ENCODE data around the gene CDC42SE2. TPM values are rescaled to one million over a fixed set of nuclear protein-coding genes. Genes with fewer than 3 reads are reported as not detected.

Gene CDC42SE2
- polyA plus RNA-seq, 1 donor from 2014 or later, result 48.2 TPM

DNA sequence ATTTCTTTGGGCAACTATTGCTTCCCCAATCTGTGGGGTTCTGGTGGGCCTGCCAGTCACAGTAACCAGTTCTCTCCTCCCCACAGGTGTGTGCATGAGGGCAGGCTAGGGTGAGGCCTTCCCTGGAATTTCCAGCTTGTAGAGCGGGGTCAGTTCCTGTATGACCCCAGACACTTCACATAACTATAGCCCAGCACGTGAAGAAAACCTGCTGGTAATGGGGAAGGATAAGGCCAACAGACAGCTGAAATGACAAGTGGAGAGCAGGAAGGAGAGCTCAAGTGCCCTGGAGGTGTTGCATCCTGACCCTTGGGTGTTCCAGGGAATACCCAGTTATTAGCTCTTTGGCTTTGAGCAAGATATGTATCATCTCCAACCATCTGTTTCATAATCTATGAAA, 142.2 kb downstream of the CDC42SE2 start:
- no peak for TF ChIP-seq TAF1 (IDR thresholded peaks at IDR 0.05; ENCODE audit: low read depth)
- TF ChIP-seq, protein P1, sequence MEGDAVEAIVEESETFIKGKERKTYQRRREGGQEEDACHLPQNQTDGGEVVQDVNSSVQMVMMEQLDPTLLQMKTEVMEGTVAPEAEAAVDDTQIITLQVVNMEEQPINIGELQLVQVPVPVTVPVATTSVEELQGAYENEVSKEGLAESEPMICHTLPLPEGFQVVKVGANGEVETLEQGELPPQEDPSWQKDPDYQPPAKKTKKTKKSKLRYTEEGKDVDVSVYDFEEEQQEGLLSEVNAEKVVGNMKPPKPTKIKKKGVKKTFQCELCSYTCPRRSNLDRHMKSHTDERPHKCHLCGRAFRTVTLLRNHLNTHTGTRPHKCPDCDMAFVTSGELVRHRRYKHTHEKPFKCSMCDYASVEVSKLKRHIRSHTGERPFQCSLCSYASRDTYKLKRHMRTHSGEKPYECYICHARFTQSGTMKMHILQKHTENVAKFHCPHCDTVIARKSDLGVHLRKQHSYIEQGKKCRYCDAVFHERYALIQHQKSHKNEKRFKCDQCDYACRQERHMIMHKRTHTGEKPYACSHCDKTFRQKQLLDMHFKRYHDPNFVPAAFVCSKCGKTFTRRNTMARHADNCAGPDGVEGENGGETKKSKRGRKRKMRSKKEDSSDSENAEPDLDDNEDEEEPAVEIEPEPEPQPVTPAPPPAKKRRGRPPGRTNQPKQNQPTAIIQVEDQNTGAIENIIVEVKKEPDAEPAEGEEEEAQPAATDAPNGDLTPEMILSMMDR (IDR thresholded peaks at IDR 0.05; ENCODE audit: poor library complexity, severe bottlenecking), result no peak
- no peak for TF ChIP-seq POLR2AphosphoS5 (IDR thresholded peaks at IDR 0.05)
- TF ChIP-seq SMC3 (conservative IDR thresholded peaks at IDR 0.05; ENCODE audit: poor library complexity), result no peak
- TF ChIP-seq EP300 (conservative IDR thresholded peaks at IDR 0.05; ENCODE audit: poor library complexity, severe bottlenecking), result no peak
- TF ChIP-seq RAD21 (conservative IDR thresholded peaks at IDR 0.05), result no peak
- no peak for TF ChIP-seq EZH2 (IDR thresholded peaks at IDR 0.05; ENCODE audit: borderline replicate concordance, insufficient read depth, low read length, poor library complexity, severe bottlenecking)
- TF ChIP-seq MXI1 (conservative IDR thresholded peaks at IDR 0.05; ENCODE audit: poor library complexity, severe bottlenecking), result no peak
- TF ChIP-seq, protein P2, sequence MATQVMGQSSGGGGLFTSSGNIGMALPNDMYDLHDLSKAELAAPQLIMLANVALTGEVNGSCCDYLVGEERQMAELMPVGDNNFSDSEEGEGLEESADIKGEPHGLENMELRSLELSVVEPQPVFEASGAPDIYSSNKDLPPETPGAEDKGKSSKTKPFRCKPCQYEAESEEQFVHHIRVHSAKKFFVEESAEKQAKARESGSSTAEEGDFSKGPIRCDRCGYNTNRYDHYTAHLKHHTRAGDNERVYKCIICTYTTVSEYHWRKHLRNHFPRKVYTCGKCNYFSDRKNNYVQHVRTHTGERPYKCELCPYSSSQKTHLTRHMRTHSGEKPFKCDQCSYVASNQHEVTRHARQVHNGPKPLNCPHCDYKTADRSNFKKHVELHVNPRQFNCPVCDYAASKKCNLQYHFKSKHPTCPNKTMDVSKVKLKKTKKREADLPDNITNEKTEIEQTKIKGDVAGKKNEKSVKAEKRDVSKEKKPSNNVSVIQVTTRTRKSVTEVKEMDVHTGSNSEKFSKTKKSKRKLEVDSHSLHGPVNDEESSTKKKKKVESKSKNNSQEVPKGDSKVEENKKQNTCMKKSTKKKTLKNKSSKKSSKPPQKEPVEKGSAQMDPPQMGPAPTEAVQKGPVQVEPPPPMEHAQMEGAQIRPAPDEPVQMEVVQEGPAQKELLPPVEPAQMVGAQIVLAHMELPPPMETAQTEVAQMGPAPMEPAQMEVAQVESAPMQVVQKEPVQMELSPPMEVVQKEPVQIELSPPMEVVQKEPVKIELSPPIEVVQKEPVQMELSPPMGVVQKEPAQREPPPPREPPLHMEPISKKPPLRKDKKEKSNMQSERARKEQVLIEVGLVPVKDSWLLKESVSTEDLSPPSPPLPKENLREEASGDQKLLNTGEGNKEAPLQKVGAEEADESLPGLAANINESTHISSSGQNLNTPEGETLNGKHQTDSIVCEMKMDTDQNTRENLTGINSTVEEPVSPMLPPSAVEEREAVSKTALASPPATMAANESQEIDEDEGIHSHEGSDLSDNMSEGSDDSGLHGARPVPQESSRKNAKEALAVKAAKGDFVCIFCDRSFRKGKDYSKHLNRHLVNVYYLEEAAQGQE (IDR thresholded peaks at IDR 0.05; ENCODE audit: borderline replicate concordance), result no peak
- no peaks in the 10 kb centered on the region for H3K27me3 ChIP-seq (ENCODE audit: insufficient read depth, low read depth, low read length)

DNA sequence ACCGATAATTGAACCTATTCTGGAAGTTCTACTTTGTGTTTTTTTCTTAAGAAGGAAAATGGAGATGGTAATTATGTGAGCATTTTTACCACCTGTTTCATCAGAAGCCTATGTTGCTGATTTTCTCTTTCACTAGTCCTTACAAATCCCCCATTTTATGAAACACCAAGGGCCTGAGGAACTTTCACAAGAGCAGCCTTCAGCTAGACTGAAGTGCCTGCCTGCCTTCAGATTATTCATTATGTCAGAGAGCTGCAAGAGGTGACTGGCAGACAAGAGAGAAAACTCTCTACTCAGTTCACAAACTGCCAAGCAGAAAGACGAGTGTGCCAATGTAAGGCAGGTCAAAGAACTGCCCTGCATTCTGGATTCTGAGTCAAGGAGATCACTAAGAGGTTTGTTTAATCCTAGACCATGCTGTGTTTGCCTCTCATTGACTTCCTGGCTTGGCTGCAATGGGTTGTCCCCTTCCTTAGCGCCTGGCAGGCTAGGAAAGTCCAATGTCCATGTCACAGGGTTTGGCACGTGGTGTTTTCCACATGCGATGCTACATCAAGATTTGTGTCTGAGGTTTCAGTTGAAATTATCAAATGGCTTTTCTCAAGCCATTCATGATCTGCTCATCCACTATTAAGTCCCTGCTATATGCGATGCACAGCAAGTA, 143.3 kb downstream of the CDC42SE2 start:
- Histone ChIP-seq H4K20me1 (ENCODE audit: insufficient read depth) (no peaks in the 10 kb centered on the region), H3K79me2 (replicated peaks; ENCODE audit: insufficient read depth, low read length) (no peaks in the 10 kb centered on the region), H3K27me3 (ENCODE audit: insufficient read depth, low read depth, low read length) (no peaks in the 10 kb centered on the region), H3K9me2 (ENCODE audit: insufficient read depth, low read length) (no peaks in the 10 kb centered on the region), H3K27ac (ENCODE audit: low read length) (no peak overlapping the region), H3F3A (ENCODE audit: insufficient read depth, low read length, poor library complexity, severe bottlenecking) (no peaks in the 10 kb centered on the region), H3K4me2 (ENCODE audit: low read length) (no peak overlapping the region), H3K9me3 (ENCODE audit: low read length) (peaks cover 10% of the 10 kb centered on the region), H2AFZ (ENCODE audit: low read depth, low read length) (no peak overlapping the region), H3K4me3 (ENCODE audit: low read length) (no peak overlapping the region), H3K9ac (ENCODE audit: low read length) (no peak overlapping the region), H3K36me3 (ENCODE audit: insufficient read depth, low read length) (peaks cover 13% of the 10 kb centered on the region)
- TF ChIP-seq RAD21 (conservative IDR thresholded peaks at IDR 0.05) (no peak), TAF1 (IDR thresholded peaks at IDR 0.05; ENCODE audit: low read depth) (no peak), EP300 (conservative IDR thresholded peaks at IDR 0.05; ENCODE audit: poor library complexity, severe bottlenecking) (no peak), POLR2AphosphoS5 (IDR thresholded peaks at IDR 0.05) (no peak), SMC3 (conservative IDR thresholded peaks at IDR 0.05; ENCODE audit: poor library complexity) (no peak), MXI1 (conservative IDR thresholded peaks at IDR 0.05; ENCODE audit: poor library complexity, severe bottlenecking) (no peak), EZH2 (IDR thresholded peaks at IDR 0.05; ENCODE audit: borderline replicate concordance, insufficient read depth, low read length, poor library complexity, severe bottlenecking) (no peak)
- TF ChIP-seq, protein P1 (IDR thresholded peaks at IDR 0.05; ENCODE audit: poor library complexity, severe bottlenecking), result no peak
- TF ChIP-seq, protein P2 (IDR thresholded peaks at IDR 0.05; ENCODE audit: borderline replicate concordance), result no peak

More for the DNA sequence above, 142.2 kb downstream of the CDC42SE2 start:
- Histone ChIP-seq H3K9me2 (ENCODE audit: insufficient read depth, low read length) (no peaks in the 10 kb centered on the region), H3F3A (ENCODE audit: insufficient read depth, low read length, poor library complexity, severe bottlenecking) (no peaks in the 10 kb centered on the region), H4K20me1 (ENCODE audit: insufficient read depth) (no peaks in the 10 kb centered on the region), H3K4me3 (ENCODE audit: low read length) (no peak overlapping the region), H3K9ac (ENCODE audit: low read length) (no peak overlapping the region), H3K27ac (ENCODE audit: low read length) (no peak overlapping the region), H2AFZ (ENCODE audit: low read depth, low read length) (no peak overlapping the region), H3K4me2 (ENCODE audit: low read length) (no peak overlapping the region), H3K79me2 (replicated peaks; ENCODE audit: insufficient read depth, low read length) (no peaks in the 10 kb centered on the region), H3K36me3 (ENCODE audit: insufficient read depth, low read length) (peaks cover 13% of the 10 kb centered on the region), H3K9me3 (ENCODE audit: low read length) (peaks cover 10% of the 10 kb centered on the region)

Measured in neural cell (in vitro differentiated cells).